Stimulated activated CD8-positive, alpha-beta memory T cell treated with anti-CD3 and anti-CD28 coated beads, Interleukin-4, amount 100 ng/mL, for 4 hours (primary cell): Measurements from ENCODE around the gene CALCB.
A peak's percentile ranks its signal among the peaks of the same experiment; 100 is the strongest.

Experiments used
- DNase-seq, 2 donors: peaks; one replicate each; pipeline ENCODE4 v3.0.0-alpha.2; 2020; ENCODE audit warnings: low read depth in 2 of 2, low spot score in 1 of 2

The CALCB gene

GRCh38 chr11:15074206-15075161 lies 1.1 kb downstream of the CALCB start:
- DNase-seq = peak; percentile 57 to 58

GRCh38 chr11:15075162-15075526 lies 1.8 kb downstream of the CALCB start:
- no peak for DNase-seq

- DNase-seq = no peak
Observed at GRCh38 chr11:15091175-15091574, 17.8 kb downstream of the CALCB start.

- DNase-seq = no peak
Observed at GRCh38 chr11:15091625-15092024, 18.2 kb downstream of the CALCB start.

- no peak for DNase-seq
Observed at GRCh38 chr11:15093432-15093831, 20.0 kb downstream of the CALCB start.

GRCh38 chr11:15095736-15096228 lies 22.4 kb downstream of the CALCB start:
- no peak for DNase-seq

- no peak for DNase-seq
Observed at GRCh38 chr11:15097411-15097810, 24.0 kb downstream of the CALCB start.

- no peak for DNase-seq
Observed at GRCh38 chr11:15099267-15099666, 25.9 kb downstream of the CALCB start.

GRCh38 chr11:15101072-15101709 lies 27.8 kb downstream of the CALCB start:
- DNase-seq = no peak

GRCh38 chr11:15104166-15104565 lies 30.8 kb downstream of the CALCB start:
- DNase-seq = no peak

GRCh38 chr11:15106201-15106965 lies 33.0 kb downstream of the CALCB start:
- DNase-seq = no peak

GRCh38 chr11:15107730-15108515 lies 34.5 kb downstream of the CALCB start:
- DNase-seq = no peak

GRCh38 chr11:15108592-15109130 lies 35.3 kb downstream of the CALCB start:
- DNase-seq = no peak

GRCh38 chr11:15109602-15110001 lies 36.2 kb downstream of the CALCB start:
- no peak for DNase-seq

- DNase-seq = no peak
Observed at GRCh38 chr11:15111215-15111614, 37.8 kb downstream of the CALCB start.

- DNase-seq = no peak
Observed at GRCh38 chr11:15112131-15112541, 38.7 kb downstream of the CALCB start.

GRCh38 chr11:15113381-15113780 lies 40.0 kb downstream of the CALCB start:
- no peak for DNase-seq

- DNase-seq = no peak
Observed at GRCh38 chr11:15114501-15115475, 41.4 kb downstream of the CALCB start, which contains the start of gene INSC. Gene INSC, plus strand, starts transcription at chr11:15114923. Its CDS starts 34,252 bp downstream, at chr11:15149175.

GRCh38 chr11:15115686-15116085 lies 42.3 kb downstream of the CALCB start:
- no peak for DNase-seq
